GM19193 (cell line): Measurements from ENCODE around the gene CCT3.

Experiments
- POLR2A ChIP-seq: IDR thresholded peaks from 4 replicates; pipeline ENCODE4 v1.6.1; 2011; ENCODE audit not compliant: insufficient read depth, insufficient read length; ENCODE audit errors: extremely low read depth

Gene CCT3

DNA sequence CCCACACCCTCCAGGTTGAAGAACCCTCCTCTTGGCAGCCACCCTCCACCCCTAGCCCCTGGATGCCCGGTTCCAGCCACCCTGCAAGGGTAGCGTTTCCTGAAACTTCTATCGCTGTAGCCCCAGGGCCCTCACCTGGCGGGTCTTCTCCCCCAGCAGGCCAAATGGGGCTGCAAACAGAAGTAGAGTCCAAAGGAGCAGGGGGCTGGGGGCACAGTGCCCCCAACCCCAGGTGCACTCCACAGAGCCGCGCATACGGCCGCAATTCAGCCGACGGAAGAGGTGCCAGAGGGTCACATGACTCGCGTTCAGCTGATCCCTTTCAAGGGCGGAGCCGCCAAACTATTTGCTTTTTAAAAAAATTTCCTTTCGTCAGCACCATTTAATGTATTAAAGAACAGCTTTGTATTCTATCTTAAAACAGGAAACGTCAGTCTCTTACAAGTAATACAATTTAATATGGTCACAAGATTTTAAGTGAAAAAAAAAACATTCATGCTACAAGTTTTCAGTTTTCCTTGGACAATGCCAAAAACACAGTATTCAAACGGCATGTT, 42.6 kb downstream of the CCT3 start, which contains the start of gene GLMP:
Gene GLMP, minus strand, starts transcription at position 289 of the 557 bp plus-strand sequence. Its CDS starts 34 bp downstream, at position 255.
- TF ChIP-seq POLR2A, result peak; percentile 72

DNA sequence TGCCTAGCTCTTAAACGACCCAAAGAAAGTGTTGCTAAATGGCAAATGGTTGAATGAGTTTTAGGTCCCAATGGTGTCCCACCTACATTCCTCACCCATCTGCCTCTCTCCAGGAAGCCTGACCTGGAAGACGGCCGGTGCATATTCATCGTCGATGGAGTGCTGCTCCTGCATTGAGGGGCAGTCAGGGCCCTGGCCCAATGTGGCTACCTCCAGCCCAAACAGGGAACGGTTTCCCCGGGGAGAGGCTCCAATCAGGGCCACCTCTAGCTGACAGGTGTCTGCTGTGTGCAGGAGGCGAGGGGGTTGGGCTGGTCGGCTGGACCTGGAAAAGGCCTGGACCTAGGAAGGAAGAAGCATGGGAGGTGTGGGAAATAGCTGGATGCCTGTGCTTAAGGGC, 44.2 kb downstream of the CCT3 start:
- no peak for TF ChIP-seq POLR2A

DNA sequence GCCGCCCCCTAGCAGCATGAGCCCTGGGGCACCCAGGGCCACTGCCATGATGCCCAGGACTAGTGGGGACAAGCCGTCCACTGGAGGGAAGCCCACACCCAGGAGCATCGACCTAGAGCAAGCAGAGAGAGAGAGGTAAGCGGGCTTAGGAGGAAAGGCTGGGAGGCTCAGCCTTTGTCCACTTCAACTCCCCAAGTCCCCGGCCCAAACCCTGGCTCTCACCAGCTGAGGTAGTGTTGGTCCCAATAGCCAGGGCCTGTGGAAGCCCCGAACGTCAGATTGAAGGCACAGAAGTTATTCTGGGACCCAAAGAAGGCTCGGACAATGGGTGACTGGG, 45.0 kb downstream of the CCT3 start:
- TF ChIP-seq POLR2A, result no peak

DNA sequence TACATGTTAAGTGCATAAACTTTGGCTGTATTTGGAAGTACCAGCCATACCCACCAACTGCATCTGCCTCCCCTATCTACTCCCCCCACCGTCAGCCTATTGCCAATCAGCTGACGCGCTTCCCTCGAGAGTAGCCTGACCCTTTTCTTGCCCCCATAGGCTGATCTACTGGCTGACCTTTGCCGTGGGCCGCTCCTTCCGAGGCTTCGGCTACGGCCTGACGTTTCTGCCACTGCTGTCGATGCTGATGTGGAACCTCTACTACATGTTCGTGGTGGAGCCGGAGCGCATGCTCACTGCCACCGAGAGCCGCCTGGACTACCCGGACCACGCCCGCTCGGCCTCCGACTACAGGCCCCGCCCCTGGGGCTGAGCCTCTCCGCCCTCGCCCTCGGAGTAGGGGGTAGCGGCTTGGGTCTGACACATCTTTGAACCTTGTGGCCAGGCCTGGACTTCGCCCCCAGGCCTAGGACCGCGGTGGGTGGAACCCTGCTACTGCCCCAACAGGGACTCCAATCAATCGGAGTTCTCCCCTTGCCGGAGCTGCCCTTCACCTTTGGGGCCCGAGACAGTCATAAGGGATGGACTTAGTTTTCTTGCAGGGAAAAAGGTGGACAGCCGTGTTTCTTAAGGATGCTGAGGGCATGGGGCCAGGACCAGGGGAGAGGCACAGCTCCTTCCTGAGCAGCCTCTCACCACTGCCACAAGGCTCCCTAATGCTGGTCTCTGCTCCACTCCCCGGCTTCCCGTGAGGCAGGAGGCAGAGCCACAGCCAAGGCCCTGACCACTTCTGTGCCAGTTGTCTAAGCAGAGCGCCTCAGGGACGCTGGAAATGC, 46.6 kb downstream of the CCT3 start:
- TF ChIP-seq POLR2A, result no peak

DNA sequence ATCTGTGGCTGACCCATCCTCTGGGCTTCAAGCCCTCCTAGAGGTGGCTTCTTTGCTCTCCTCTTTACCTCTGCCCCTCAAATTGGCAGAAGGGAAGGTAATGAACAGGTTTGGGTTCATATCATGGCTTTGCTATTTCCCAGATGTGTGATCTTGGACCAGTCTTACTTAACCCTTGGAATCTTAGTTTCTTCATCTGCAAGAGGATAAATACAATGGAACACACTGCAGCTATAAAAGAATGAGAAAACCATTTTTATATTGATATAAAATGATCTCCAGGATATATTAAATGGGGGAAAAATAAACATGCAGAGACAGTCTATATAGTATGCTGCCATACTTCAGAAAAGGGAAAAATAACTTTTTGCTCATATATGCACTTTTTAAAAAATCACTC, 48.2 kb downstream of the CCT3 start:
- TF ChIP-seq POLR2A, result no peak

DNA sequence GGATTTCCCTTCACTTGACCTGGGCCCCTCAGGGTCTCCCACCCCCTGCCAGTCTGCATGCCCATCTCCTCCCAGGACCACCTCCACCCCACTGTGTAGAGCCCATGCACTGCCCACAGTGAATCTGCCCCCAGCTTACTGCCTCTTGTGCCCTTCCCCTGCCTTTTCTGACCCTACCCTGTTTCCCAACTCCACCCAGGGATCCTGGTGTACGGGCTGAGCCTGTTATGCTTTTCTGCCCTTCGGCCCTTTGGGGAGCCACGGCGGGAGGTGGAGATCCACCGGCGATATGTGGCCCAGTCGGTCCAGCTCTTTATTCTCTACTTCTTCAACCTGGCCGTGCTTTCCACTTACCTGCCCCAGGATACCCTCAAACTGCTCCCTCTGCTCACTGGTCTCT, 52.0 kb downstream of the CCT3 start:
- TF ChIP-seq POLR2A, result no peak

DNA sequence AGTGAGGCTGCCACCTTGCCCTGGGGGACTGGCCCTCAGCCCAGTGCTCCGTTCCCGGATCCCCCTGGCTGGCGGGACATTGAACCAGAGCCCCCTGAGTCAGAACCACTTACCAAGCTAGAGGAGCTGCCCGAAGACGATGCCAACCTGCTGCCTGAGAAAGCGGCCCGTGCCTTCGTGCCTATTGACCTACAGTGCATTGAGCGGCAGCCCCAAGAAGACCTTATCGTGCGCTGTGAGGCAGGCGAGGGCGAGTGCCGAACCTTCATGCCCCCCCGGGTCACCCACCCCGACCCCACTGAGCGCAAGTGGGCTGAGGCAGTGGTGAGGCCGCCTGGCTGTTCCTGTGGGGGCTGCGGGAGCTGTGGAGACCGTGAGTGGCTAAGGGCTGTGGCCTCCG, 52.7 kb downstream of the CCT3 start:
- TF ChIP-seq POLR2A, result no peak

DNA sequence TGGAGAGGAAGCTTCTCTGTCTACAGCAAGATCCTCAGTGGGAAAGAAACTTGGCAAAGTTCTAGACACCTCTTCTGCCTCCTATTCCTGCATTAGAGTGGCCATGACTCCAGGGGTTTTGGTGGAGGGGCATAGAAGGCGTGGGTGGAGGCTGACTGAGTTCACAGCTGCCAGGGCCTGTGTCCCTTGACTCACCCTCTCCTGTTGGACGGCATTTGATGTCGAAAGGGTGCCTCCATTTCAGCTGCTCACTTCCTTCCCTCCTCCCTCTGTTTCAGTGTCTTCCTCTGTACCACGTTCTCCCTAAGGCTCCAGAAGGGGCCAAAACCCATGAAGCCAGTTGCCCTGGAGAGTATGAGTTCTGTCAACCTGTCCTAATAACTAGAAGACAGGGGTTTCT, 53.3 kb downstream of the CCT3 start:
- TF ChIP-seq POLR2A, result no peak

DNA sequence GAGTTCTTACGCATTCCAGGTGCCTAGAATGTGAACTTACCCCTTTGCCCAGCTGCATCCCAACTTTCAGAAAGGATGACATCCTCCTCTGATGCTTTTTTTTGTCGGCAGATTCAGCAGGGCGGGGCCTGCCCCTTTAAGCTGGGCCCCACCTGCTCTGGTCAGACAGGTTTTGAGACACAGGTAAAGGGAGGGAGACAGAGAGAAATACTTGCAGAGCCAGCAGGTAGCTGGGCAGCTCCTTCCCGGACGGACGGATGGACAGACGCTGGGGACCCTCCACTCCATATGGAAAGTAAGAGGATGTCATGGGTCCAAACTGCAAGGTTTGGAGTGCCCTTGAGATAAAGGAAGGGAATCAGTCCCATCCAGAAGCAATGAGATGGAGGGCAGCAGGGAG, 54.0 kb downstream of the CCT3 start, which contains the start of gene TMEM79:
Gene TMEM79, plus strand, starts transcription at position 214 of the 400 bp plus-strand sequence. CDS start 902 bp downstream, outside the sequence.
- no peak for TF ChIP-seq POLR2A

DNA sequence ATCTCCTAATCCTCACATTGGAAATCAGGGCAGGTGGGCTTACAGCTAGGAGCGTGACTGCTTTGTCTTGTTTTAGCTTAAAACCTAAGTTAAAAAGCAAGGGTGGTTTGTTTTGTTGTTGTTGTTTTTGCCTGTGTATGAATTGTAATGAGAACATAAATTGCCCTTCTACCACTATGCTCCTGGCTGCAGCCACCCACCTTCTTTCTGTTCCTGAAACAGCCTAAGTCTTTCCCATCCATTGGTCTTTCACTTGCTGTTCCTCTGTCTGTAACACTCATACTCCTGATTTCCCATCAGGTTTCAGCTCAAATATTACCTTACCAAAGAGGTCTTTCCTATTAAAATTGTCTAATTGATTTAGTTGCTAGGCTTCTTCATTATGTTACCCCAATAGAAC, 54.6 kb downstream of the CCT3 start:
- TF ChIP-seq POLR2A, result no peak

DNA sequence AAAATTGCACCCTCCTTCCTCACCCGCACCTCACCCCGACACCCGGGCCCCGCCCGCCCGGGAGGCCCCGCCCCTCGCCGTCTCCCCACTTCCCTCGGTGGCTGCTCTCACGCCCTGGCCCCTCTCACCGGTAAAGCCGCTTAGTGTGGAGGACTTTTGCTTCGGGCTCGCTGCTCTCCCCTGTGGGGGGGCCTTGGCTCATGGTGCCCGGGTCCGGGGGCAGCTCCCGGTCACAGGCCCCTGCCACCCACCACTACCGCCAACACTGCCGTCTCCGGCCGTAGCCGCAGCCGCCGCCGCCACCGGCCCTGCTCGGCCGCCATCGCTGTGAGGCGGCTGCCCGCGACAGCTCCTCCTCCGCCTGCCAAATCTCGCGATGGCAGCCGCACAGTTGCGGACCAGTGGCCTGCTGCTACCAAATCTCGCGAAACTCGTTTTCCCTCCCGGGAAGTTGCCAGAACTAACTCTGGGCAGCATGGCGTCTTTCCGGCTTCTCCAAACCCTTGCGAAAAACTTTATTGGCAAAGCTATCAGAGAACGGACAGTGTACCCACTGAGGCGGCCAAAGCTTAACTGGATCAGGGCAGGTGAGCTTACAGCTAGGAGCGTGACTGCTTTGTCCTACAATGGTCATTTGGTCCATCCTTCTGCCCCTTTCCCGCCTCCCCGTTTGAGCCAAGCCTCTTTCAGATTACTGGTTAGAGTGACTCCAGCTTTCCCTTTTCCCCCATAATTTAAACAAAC, 55.4 kb downstream of the CCT3 start, which contains the start of gene SMG5:
Gene SMG5, minus strand, starts transcription at position 347 of the 744 bp plus-strand sequence. Its CDS starts 145 bp downstream, at position 202.
- TF ChIP-seq POLR2A, result peak; percentile 98

DNA sequence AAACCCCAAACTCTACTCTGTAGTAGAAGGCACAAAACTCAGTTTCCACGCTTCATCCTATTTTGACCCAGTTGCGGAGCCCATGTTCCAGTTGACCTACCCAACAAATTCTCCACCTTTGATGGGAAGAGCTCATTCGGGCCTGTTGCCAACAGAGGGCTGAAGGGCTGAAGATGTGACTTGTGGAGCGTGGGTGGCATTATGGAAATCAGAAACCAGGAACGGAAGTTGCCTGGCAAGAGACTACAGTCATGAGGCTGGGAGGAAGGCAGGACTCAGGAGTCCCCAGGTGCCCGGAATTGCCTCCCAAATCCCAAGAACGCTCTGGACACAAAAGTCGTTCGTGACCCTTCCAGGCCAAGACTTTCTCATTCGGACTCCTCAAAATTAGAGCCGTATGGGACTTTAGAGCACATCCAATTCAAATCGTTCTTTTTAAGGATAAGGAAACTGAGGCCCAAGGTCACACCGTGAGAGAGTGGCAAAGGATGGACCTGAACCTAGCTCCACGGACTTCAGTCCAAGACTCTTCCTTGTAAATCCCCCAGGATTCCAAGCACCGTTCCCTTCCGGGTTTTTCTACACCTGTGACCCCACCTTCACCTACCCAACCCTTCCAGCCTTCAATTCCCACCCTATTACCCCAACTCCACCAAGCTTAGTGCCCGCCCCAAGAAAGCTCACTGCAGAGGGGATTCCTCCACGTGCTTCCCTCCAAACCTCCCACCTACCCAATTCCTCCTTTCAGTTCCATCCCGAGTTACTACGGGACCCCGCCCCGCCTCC, 56.2 kb downstream of the CCT3 start:
- TF ChIP-seq POLR2A, result no peak

DNA sequence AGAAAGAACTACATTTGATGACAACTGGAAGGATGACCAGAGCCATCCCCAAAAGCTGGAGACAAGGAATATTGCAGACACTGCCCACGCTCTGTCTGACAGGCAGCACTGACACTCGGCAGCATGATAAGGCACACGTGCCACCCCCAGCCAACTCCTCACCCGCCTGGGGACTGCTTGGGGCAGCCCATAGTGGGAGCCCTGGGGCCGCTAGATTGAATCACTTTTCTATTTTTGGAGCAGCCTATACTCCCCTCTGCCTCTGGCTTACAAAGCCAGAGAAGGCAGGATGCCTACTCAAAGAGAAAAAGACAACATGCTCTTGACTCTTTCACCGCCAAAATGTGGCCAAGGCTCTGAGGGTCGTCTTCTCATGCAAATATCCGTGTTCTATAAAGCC, 56.8 kb downstream of the CCT3 start:
- TF ChIP-seq POLR2A, result no peak

DNA sequence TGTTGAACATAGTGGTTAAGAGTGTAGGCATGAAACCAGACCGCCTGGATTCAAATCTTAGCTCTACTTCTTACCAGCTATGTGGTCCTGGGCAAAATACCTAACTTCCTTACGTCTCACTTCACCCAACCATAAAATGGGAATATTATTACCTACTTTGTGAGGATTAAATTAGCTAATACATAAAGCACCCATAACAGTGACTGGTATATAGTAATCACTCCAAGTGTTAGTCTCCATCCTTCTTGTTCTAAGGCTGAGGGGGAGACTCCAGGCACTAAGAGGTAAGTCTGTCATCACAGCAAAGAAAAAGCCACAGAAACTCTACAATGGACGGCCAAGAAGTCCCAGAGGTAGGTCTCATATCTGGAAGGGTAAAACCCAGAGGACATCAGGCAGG, 58.3 kb downstream of the CCT3 start:
- TF ChIP-seq POLR2A, result no peak

DNA sequence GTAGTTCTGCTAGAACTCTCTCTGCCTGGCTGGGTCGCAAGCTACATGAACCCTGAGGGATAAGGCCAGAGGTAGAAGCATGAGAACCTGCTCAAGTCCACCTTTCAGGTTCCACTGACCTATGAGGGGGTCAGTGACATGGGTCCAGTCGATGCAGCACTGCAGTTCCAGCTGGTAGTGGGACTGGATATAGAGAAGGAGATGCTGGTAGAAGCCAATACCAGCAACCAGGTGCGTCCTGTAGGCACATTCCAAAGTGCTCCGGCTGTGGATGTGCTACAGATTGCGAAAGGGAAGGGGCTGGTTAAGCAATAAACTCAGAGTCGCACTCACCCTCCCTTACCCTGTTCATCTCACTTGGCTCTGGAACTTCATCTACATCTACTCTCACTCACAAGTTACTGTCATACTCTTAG, 61.1 kb downstream of the CCT3 start:
- no peak for TF ChIP-seq POLR2A
